Effector memory CD4-positive, alpha-beta T cell (primary cell): ENCODE results near the gene PIK3CB.

Source experiments
- DNase-seq, 3 donors: peaks; one replicate each; pipeline ENCODE4 v3.0.0-alpha.2; 2020
- H3K27ac ChIP-seq: 2 replicates; pipeline ENCODE4 v1.7.0; 2013; ENCODE audit warnings: mild to moderate bottlenecking, low read length, moderate library complexity; ENCODE audit not compliant: insufficient read depth, poor library complexity, severe bottlenecking
- H3K27me3 ChIP-seq: replicated peaks from 2 replicates; pipeline ENCODE4 v1.7.0; 2013; ENCODE audit warnings: mild to moderate bottlenecking, low read length; ENCODE audit not compliant: insufficient read depth, control insufficient read depth, poor library complexity, severe bottlenecking
- H3K36me3 ChIP-seq: 2 replicates; pipeline ENCODE4 v1.7.0; 2013; ENCODE audit warnings: mild to moderate bottlenecking, low read length, moderate library complexity; ENCODE audit not compliant: control insufficient read depth, insufficient read depth
- H3K4me1 ChIP-seq: 2 replicates; pipeline ENCODE4 v1.7.0; 2013; ENCODE audit warnings: low read length, mild to moderate bottlenecking; ENCODE audit not compliant: control insufficient read depth, insufficient read depth, poor library complexity, severe bottlenecking
- H3K4me3 ChIP-seq: 2 replicates; pipeline ENCODE4 v1.7.0; 2013; ENCODE audit warnings: low read length, low read depth, mild to moderate bottlenecking; ENCODE audit not compliant: insufficient read depth, poor library complexity, severe bottlenecking
- H3K9me3 ChIP-seq: 2 replicates; pipeline ENCODE4 v1.7.0; 2013; ENCODE audit warnings: mild to moderate bottlenecking, low read length, moderate library complexity; ENCODE audit not compliant: control insufficient read depth

Gene PIK3CB

GRCh38 chr3:138673641-138674530 lies 160.8 kb downstream of the PIK3CB start:
- peaks cover 30% of the 10 kb centered on the region for H3K36me3 ChIP-seq

GRCh38 chr3:138670407-138670806 lies 164.3 kb downstream of the PIK3CB start:
- H3K36me3 ChIP-seq, result peaks cover 15% of the 10 kb centered on the region
- no peaks in the 10 kb centered on the region for H3K9me3 ChIP-seq
- H3K27ac ChIP-seq, result no peak overlapping the region
- DNase-seq, result no peak
- no peaks in the 10 kb centered on the region for H3K27me3 ChIP-seq
- no peak overlapping the region for H3K4me3 ChIP-seq
- H3K4me1 ChIP-seq, result no peaks in the 10 kb centered on the region

More at GRCh38 chr3:138673641-138674530, 160.8 kb downstream of the PIK3CB start:
- no peaks in the 10 kb centered on the region for H3K4me1 ChIP-seq
- no peak overlapping the region for H3K4me3 ChIP-seq
- no peak overlapping the region for H3K27ac ChIP-seq
- no peaks in the 10 kb centered on the region for H3K9me3 ChIP-seq
- no peak for DNase-seq
- no peaks in the 10 kb centered on the region for H3K27me3 ChIP-seq

GRCh38 chr3:138668107-138668506 lies 166.6 kb downstream of the PIK3CB start:
- Histone ChIP-seq H3K27ac (no peak overlapping the region), H3K4me1 (no peaks in the 10 kb centered on the region), H3K9me3 (no peaks in the 10 kb centered on the region), H3K36me3 (peaks cover 31% of the 10 kb centered on the region), H3K27me3 (no peaks in the 10 kb centered on the region), H3K4me3 (no peak overlapping the region)
- no peak for DNase-seq

DNA sequence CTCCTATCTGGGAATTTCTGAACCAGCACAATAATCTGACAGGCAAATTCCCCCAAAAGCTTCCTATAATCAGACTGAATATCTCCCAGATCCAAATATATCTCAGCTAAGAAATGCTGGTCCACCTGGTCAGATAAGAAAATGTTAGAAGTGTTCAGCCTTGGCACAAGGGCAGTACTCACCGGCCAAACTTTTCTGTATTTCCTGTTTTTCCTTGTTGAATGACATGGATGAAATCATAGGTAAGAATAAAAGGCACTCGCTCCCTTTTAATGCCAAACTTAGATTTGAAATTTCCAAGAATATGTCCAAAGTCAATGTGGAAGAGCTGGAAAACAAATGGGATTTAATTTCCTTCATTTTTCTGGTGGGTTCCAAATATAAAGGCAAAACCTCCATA lies 177.2 kb downstream of the PIK3CB start:
- DNase-seq, result no peak
- Histone ChIP-seq H3K36me3 (peaks cover 36% of the 10 kb centered on the region), H3K4me3 (no peak overlapping the region), H3K27ac (no peak overlapping the region), H3K27me3 (no peaks in the 10 kb centered on the region), H3K4me1 (no peaks in the 10 kb centered on the region), H3K9me3 (no peaks in the 10 kb centered on the region)

- no peaks in the 10 kb centered on the region for H3K9me3 ChIP-seq
- H3K27me3 ChIP-seq, result no peaks in the 10 kb centered on the region
- no peak overlapping the region for H3K4me3 ChIP-seq
- DNase-seq, result no peak
- H3K27ac ChIP-seq, result no peak overlapping the region
- no peaks in the 10 kb centered on the region for H3K4me1 ChIP-seq
- peaks cover 51% of the 10 kb centered on the region for H3K36me3 ChIP-seq
Measured at GRCh38 chr3:138653567-138653966, 181.2 kb downstream of the PIK3CB start.

DNA sequence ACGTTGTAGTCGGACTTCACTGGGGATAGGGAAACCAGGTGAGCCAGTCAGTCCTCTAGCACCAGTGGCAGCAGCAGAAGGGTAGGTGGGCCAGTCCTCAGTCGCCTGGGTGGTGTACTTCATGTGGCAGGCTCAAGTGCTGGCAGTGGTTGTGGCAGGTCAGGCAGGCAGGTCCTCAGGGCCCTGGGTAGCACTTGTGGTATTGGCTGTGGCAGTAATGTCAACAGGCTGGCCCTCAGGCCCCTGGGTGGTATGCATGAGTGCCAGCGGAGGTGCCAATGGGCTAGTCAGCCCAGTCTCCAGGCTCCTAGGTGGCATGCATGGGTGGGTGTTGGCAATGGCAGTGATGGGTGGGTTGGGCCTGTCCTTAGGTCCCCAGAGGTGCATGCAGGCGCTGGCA lies 185.6 kb downstream of the PIK3CB start:
- H3K4me3 ChIP-seq, result no peak overlapping the region
- H3K36me3 ChIP-seq, result peaks cover 26% of the 10 kb centered on the region

DNA sequence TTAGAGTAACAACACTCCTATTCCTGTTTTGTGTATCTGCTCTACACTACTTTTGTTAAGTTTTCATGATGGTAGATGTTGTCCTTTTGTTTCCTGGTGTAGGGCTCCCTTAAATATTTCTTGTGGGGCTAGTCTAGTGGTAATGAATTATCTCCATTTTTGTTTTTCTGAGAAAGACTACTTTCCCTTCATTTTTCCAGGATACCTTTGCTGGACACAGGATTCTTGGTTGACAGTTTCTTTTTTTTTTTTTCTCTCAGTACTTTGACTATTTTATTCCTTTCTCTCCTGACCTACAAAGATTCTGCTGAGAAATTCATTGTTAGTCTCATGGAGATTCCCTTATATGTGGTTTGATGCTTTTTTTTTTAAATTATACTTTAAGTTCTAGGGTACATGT lies 188.2 kb downstream of the PIK3CB start:
- Histone ChIP-seq H3K27ac (no peak overlapping the region), H3K36me3 (peaks cover 12% of the 10 kb centered on the region), H3K4me1 (no peaks in the 10 kb centered on the region), H3K9me3 (peaks cover 16% of the 10 kb centered on the region), H3K4me3 (no peak overlapping the region), H3K27me3 (no peaks in the 10 kb centered on the region)
- DNase-seq, result no peak

More for the DNA sequence above, 185.6 kb downstream of the PIK3CB start:
- no peaks in the 10 kb centered on the region for H3K4me1 ChIP-seq
- H3K27me3 ChIP-seq, result no peaks in the 10 kb centered on the region
- H3K27ac ChIP-seq, result no peak overlapping the region
- DNase-seq, result no peak
- H3K9me3 ChIP-seq, result peaks cover 16% of the 10 kb centered on the region

GRCh38 chr3:138646008-138646407 lies 188.7 kb downstream of the PIK3CB start:
- H3K9me3 ChIP-seq, result peaks cover 16% of the 10 kb centered on the region
- no peaks in the 10 kb centered on the region for H3K27me3 ChIP-seq
- no peaks in the 10 kb centered on the region for H3K4me1 ChIP-seq
- no peak for DNase-seq
- H3K4me3 ChIP-seq, result no peak overlapping the region
- H3K36me3 ChIP-seq, result peaks cover 12% of the 10 kb centered on the region
- no peak overlapping the region for H3K27ac ChIP-seq

DNA sequence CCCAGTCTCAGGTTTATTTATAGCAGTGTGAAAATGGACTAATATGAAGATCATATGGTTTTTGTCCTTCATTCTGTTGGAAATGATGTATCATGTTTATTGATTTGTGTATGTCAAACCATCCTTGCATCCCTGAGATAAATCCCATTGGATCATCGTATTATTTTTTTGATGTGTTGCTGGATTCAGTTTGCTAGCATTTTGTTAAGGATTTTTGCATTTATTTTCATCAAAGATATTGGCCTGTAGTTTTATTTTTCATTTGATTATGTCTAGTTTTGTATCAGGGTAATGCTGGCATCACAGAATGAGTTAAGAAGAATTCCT lies 191.8 kb downstream of the PIK3CB start:
- Histone ChIP-seq H3K9me3 (peaks cover 16% of the 10 kb centered on the region), H3K4me3 (no peak overlapping the region), H3K36me3 (no peaks in the 10 kb centered on the region), H3K27me3 (no peaks in the 10 kb centered on the region), H3K27ac (no peak overlapping the region), H3K4me1 (no peaks in the 10 kb centered on the region)
- no peak for DNase-seq

DNA sequence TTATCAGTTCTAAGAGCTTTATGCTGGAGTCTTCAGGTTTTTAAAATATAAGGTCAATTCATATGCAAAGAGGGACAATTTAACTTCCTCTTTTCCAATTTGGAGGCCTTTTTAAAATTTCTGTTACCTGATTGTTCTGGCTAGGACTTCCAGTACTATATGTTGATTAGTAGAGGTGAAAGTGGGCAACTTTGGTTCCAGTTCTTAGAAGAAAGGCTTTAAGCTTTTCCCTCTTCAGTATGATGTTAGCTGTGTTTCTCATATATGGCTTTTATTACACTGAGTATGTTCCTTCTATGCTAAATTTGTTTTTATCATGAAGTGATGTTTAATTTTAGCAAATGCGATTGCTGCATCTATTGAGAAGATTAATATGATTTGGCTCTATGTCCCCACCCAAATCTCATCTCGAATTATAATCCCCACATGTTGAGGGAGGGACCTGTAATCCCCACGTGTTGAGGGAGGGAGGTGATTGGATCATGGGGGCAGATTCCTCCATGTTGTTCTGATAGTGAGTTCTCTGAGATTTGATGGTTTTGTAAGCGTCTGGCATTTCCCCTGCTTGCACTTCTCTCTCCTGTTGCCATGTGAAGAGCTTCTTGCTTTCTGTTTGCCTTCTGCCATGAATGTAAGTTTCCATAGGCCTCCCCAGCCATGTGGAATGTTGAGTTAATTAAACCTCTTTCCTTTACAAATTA lies 192.4 kb downstream of the PIK3CB start:
- H3K9me3 ChIP-seq, result peaks cover 16% of the 10 kb centered on the region
- no peak for DNase-seq
- H3K4me3 ChIP-seq, result no peak overlapping the region
- no peaks in the 10 kb centered on the region for H3K4me1 ChIP-seq
- H3K27ac ChIP-seq, result no peak overlapping the region
- no peaks in the 10 kb centered on the region for H3K36me3 ChIP-seq
- H3K27me3 ChIP-seq, result no peaks in the 10 kb centered on the region
